Gastrocnemius medialis (tissue), 4 donors: Measurements from ENCODE around the gene LONP1. TPM values are rescaled to one million over a fixed set of nuclear protein-coding genes. Genes with fewer than 3 reads are reported as not detected.

Source experiments
- ATAC-seq, 2 donors: fragments of 150-250 bp; one replicate each; pipeline ENCODE4 v1.9.1; 2016
- DNase-seq, 2 donors: peaks; one replicate each; pipeline ENCODE4 v3.0.0-alpha.2; 2019
- H3K27ac ChIP-seq, 4 donors: fragments of 200-600 bp; sonication (generic); 1 replicate in 1 of 4; 2 replicates in 3 of 4; pipeline ENCODE4 v1.5.1; 2016 to 2018; ENCODE audit warnings: mild to moderate bottlenecking in 2 of 4, moderate library complexity in 1 of 4
- H3K27me3 ChIP-seq, 3 donors: fragments of 200-600 bp; sonication (generic) in 2 of 3; 1 replicate in 1 of 3; 2 replicates in 2 of 3; pipeline versions ENCODE4 v1.5.1 to v1.6.0; 2016 to 2019; ENCODE audit warnings: mild to moderate bottlenecking in 1 of 3, moderate library complexity in 1 of 3
- H3K36me3 ChIP-seq, 2 donors: fragments of 200-600 bp; sonication (generic) in 1 of 2; one replicate each; pipeline ENCODE4 v1.5.1; 2017 to 2018
- H3K4me1 ChIP-seq, 2 donors: fragments of 200-600 bp; sonication (generic) in 1 of 2; one replicate each; pipeline ENCODE4 v1.5.1; 2016 to 2017; ENCODE audit warnings: mild to moderate bottlenecking in 2 of 2
- H3K4me3 ChIP-seq, 4 donors: fragments of 200-600 bp; sonication (generic) in 3 of 4; 1 replicate in 1 of 4; 2 replicates in 3 of 4; pipeline ENCODE4 v1.5.1; 2016 to 2019; ENCODE audit warnings: mild to moderate bottlenecking in 2 of 4
- H3K9me3 ChIP-seq, 3 donors: fragments of 200-600 bp; sonication (generic) in 2 of 3; 1 replicate in 1 of 3; 2 replicates in 2 of 3; pipeline ENCODE4 v1.5.1; 2016 to 2019
- POLR2A ChIP-seq, 2 donors: fragments of 450-650 bp; IDR thresholded peaks; one replicate each; pipeline ENCODE4 v1.6.1; 2017; ENCODE audit warnings: antibody characterized with exemption in 2 of 2, mild to moderate bottlenecking in 2 of 2, moderate library complexity in 2 of 2
- in situ Hi-C, 4 donors: fragments of 200-750 bp; cut with MboI; loops; one replicate each; pipeline versions ENCODE4 v1.15.0 to v1.8.0; 2017; ENCODE audit warnings: low sequenced_read_pairs in 4 of 4
- intact Hi-C: fragments of 100-400 bp; cut with DNase I; formaldehyde crosslinking; loops from one replicate; pipeline ENCODE4 v1.15.1; 2023; ENCODE audit warnings: low total_unique reads
- total RNA-seq, 4 donors: library from RNA; depleted of rRNA; stranded (reverse); fragments of >200 nt; gene quantifications; one replicate each; pipeline versions ENCODE4 v1.1.0 to v1.2.3, GENCODE V29; 2016
- TF ChIP-seq, protein P1 (sequence below), 5 experiments: fragments of 450-650 bp in 3 of 5; fragments of 200-600 bp in 2 of 5; sonication (generic) in 2 of 5; IDR thresholded peaks in 4 of 5; conservative IDR thresholded peaks in 1 of 5; 1 replicate in 4 of 5; 2 replicates in 1 of 5; pipeline ENCODE4 v1.5.1; 2016 to 2019; ENCODE audit warnings: antibody characterized with exemption in 5 of 5, mild to moderate bottlenecking in 3 of 5, moderate library complexity in 3 of 5

LONP1 gene
- total RNA-seq, 4 donors from 2014 or later: 33.1 to 77.7 (median 70.4) TPM

DNA sequence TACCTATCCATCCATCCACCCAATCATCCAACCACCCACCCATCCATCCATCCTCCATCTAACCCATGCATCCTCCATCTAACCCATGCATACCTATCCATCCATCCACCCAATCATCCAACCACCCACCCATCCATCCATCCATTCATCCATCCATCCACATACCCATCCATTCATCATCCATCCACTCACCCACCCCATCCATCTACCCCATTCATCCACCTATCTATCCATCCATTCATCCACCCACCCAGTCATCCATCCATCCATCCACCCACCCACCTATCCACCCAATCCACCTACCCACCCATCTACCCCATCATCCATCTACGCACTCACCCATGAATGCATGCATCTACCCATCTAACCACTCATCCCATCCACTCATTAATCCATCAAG lies 46.2 kb downstream of the LONP1 start:
- intact Hi-C loops: no loop called here
- TF ChIP-seq POLR2A (IDR thresholded peaks at IDR 0.05): no peak
- TF ChIP-seq, protein P1, sequence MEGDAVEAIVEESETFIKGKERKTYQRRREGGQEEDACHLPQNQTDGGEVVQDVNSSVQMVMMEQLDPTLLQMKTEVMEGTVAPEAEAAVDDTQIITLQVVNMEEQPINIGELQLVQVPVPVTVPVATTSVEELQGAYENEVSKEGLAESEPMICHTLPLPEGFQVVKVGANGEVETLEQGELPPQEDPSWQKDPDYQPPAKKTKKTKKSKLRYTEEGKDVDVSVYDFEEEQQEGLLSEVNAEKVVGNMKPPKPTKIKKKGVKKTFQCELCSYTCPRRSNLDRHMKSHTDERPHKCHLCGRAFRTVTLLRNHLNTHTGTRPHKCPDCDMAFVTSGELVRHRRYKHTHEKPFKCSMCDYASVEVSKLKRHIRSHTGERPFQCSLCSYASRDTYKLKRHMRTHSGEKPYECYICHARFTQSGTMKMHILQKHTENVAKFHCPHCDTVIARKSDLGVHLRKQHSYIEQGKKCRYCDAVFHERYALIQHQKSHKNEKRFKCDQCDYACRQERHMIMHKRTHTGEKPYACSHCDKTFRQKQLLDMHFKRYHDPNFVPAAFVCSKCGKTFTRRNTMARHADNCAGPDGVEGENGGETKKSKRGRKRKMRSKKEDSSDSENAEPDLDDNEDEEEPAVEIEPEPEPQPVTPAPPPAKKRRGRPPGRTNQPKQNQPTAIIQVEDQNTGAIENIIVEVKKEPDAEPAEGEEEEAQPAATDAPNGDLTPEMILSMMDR (IDR thresholded peaks at IDR 0.05 in 4 of 5, conservative IDR thresholded peaks at IDR 0.05 in 1 of 5): no peak
- in situ Hi-C loops: loop anchor here in 1 of 4 donors (10.0 kb wide), 1 partner anchor 49 kb away; the partner anchor contains the start of genes SAFB and SAFB2

DNA sequence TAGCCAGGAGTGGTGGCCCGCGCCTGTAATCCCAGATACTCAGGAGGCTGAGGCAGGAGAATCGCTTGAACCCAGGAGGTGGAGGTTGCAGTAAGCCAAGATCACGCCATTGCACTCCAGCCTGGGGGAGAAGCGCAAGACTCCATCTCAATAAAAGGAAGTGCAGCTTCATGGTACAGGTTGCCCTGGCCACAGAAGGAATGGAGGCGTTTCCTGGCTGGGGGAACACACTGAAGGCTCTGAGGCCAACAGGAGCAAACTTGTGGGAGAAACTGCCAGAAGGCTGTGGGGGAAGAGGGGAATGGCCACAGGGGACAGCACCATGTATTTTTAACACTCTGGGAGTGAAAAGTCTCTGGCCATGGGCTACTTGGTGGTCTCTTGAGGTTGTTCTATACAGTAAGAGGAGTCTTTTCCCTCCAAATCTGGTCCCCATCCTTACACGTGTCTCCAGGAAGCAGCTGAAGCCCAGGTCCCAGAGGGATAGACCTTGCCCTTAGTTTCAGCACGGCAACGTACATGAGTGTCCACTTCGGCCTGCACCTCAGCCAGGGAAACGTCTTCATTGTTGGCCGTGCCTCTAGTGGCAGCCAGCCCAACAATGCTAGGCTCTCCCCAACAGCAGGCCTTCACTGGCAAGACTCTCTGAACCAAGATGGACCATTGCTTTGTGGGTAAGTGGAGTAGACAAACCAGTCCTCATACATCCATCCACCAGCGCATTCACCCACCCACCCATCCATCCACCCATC lies 47.1 kb downstream of the LONP1 start:
- Histone ChIP-seq H3K4me1 (peaks cover 4 to 8% of the 10 kb centered on the region in 2 donors), H3K27me3 (no peaks in the 10 kb centered on the region), H3K4me3 (no peak overlapping the region), H3K9me3 (no peaks in the 10 kb centered on the region), H3K27ac (no peak overlapping the region), H3K36me3 (peaks cover 0 to 22% of the 10 kb centered on the region in 2 donors)
- ATAC-seq: no peak
- intact Hi-C loops (no loop called here), in situ Hi-C loops (loop anchor here in 1 of 4 donors (10.0 kb wide), 1 partner anchor 48 kb away; the partner anchor contains the start of genes SAFB and SAFB2)
- TF ChIP-seq, protein P1 (IDR thresholded peaks at IDR 0.05 in 4 of 5, conservative IDR thresholded peaks at IDR 0.05 in 1 of 5): no peak
- no peak for TF ChIP-seq POLR2A (IDR thresholded peaks at IDR 0.05)
- no peak for DNase-seq

More for the DNA sequence above, 46.2 kb downstream of the LONP1 start:
- no peak for ATAC-seq
- H3K27me3 ChIP-seq: no peaks in the 10 kb centered on the region
- peaks cover 0 to 21% of the 10 kb centered on the region in 2 donors for H3K36me3 ChIP-seq
- no peak overlapping the region for H3K4me3 ChIP-seq
- peaks cover 4 to 8% of the 10 kb centered on the region in 2 donors for H3K4me1 ChIP-seq
- DNase-seq: no peak
- H3K9me3 ChIP-seq: no peaks in the 10 kb centered on the region
- H3K27ac ChIP-seq: no peak overlapping the region

DNA sequence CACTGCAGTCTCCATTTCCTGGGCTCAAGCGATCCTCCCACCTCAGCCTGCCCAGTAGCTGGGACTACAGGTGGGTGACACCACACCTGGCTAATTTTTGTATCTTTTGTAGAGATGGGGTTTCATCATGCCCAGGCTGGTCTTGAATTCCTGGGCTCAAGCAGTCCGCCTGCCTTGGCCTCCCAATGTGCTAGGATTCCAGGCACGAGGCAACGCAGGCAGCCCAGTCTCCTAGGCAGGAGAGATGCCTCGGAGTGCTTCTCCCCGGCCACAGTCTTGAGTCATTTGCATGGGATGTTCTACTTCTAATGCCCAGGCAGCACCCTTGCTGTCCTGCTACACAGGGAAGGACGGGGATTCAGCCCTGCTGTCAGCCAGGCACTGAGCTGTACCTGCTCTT lies 48.3 kb downstream of the LONP1 start:
- no peak for DNase-seq
- TF ChIP-seq, protein P1 (IDR thresholded peaks at IDR 0.05 in 4 of 5, conservative IDR thresholded peaks at IDR 0.05 in 1 of 5): no peak
- TF ChIP-seq POLR2A (IDR thresholded peaks at IDR 0.05): no peak
- ATAC-seq: no peak
- no peak overlapping the region for H3K4me3 ChIP-seq
- intact Hi-C loops (no loop called here), in situ Hi-C loops (loop anchor here in 1 of 4 donors (10.0 kb wide), 1 partner anchor 47 kb away; the partner anchor contains the start of genes SAFB and SAFB2)
- no peaks in the 10 kb centered on the region for H3K9me3 ChIP-seq
- peaks cover 0 to 33% of the 10 kb centered on the region in 2 donors for H3K36me3 ChIP-seq
- H3K27me3 ChIP-seq: no peaks in the 10 kb centered on the region
- H3K4me1 ChIP-seq: peaks cover 4 to 7% of the 10 kb centered on the region in 2 donors
- no peak overlapping the region for H3K27ac ChIP-seq

DNA sequence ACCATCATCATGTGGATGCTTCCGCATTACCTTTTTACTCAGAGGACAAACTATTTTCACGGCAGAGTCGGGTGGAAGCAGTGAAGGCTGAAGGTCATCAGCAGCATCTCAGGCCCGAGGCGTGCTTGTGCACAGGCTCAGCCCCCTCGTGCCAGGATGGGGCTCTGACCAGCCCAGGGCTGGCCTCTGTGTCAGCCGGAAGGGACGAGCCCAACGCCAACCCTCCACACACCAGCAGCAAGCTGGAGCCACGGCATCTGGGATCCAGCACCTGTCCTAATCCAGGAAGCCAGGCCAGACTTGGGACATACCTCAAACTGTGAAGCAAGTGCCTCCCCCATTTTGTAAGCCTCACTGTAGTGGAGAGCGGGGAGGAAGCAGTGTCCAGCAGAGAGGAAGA lies 50.7 kb downstream of the LONP1 start:
- no peak overlapping the region for H3K4me3 ChIP-seq
- DNase-seq (no peak), ATAC-seq (no peak)
- TF ChIP-seq, protein P1 (IDR thresholded peaks at IDR 0.05 in 4 of 5, conservative IDR thresholded peaks at IDR 0.05 in 1 of 5): no peak
- TF ChIP-seq POLR2A (IDR thresholded peaks at IDR 0.05): no peak
- intact Hi-C loops (no loop called here), in situ Hi-C loops (no loop called here)
- no peak overlapping the region for H3K27ac ChIP-seq
- H3K4me1 ChIP-seq: peaks cover 0 to 7% of the 10 kb centered on the region in 2 donors
- H3K9me3 ChIP-seq: no peaks in the 10 kb centered on the region
- no peaks in the 10 kb centered on the region for H3K27me3 ChIP-seq
- H3K36me3 ChIP-seq: peaks cover 0 to 57% of the 10 kb centered on the region in 2 donors
